Activated gamma-delta T cell treated with Interleukin-2 at 50 U/mL for 16 hours (primary cell): ENCODE results near the gene GIPC3.

Source experiments
- DNase-seq: peaks from one replicate; pipeline ENCODE4 v3.0.0-alpha.2; 2020

GIPC3 gene

GRCh38 chr19:3605770-3606169 lies 20.5 kb downstream of the GIPC3 start:
- no peak for DNase-seq

- DNase-seq, result peak; percentile 41
These were observed 21.0 kb downstream of the GIPC3 start for GRCh38 chr19:3606174-3606689.

GRCh38 chr19:3606690-3607289 lies 21.5 kb downstream of the GIPC3 start, which contains the start of gene TBXA2R:
Gene TBXA2R (minus strand): TSS chr19:3606875. CDS start chr19:3600634, 6,241 bp downstream.
- DNase-seq, result peak; percentile 63

GRCh38 chr19:3607303-3608078 lies 22.2 kb downstream of the GIPC3 start:
- DNase-seq, result no peak

- DNase-seq, result no peak
These were observed 22.9 kb downstream of the GIPC3 start for GRCh38 chr19:3608079-3608641.

GRCh38 chr19:3608750-3609322 lies 23.6 kb downstream of the GIPC3 start:
- no peak for DNase-seq

- DNase-seq, result no peak
These were observed 24.8 kb downstream of the GIPC3 start for GRCh38 chr19:3609779-3610719.

GRCh38 chr19:3610745-3611717 lies 25.8 kb downstream of the GIPC3 start:
- DNase-seq, result no peak

- DNase-seq, result no peak
These were observed 26.6 kb downstream of the GIPC3 start for GRCh38 chr19:3611841-3612240.

GRCh38 chr19:3612330-3612729 lies 27.1 kb downstream of the GIPC3 start:
- DNase-seq, result no peak

GRCh38 chr19:3612901-3613741 lies 27.8 kb downstream of the GIPC3 start:
- DNase-seq, result no peak

- DNase-seq, result no peak
These were observed 28.8 kb downstream of the GIPC3 start for GRCh38 chr19:3613818-3614661.

- DNase-seq, result no peak
These were observed 29.7 kb downstream of the GIPC3 start for GRCh38 chr19:3614858-3615505.

GRCh38 chr19:3615524-3616135 lies 30.4 kb downstream of the GIPC3 start:
- DNase-seq, result no peak

- DNase-seq, result no peak
These were observed 32.2 kb downstream of the GIPC3 start for GRCh38 chr19:3617463-3617862.

- DNase-seq, result peak; percentile 49
These were observed 33.0 kb downstream of the GIPC3 start for GRCh38 chr19:3618144-3618810.

GRCh38 chr19:3618811-3619630 lies 33.7 kb downstream of the GIPC3 start:
- DNase-seq, result no peak
